ENCODE measurements around the gene SYT17. TPM values are rescaled to one million over a fixed set of nuclear protein-coding genes. Genes with fewer than 3 reads are reported as not detected.

The SYT17 gene
- polyA plus RNA-seq, 3 donors = 9.3 to 10.4 (median 10.0) TPM

GRCh38 chr16:19137201-19138128 is 30.6 kb upstream of the SYT17 start:
- no peak for DNase-seq (ENCODE audit: low read depth in 3 of 3, low spot score in 2 of 3)

- DNase-seq (ENCODE audit: low read depth in 3 of 3, low spot score in 2 of 3) = no peak
Measured at GRCh38 chr16:19138601-19139000, 29.4 kb upstream of the SYT17 start.

GRCh38 chr16:19139436-19140091 is 28.5 kb upstream of the SYT17 start:
- DNase-seq (ENCODE audit: low read depth in 3 of 3, low spot score in 2 of 3) = no peak

GRCh38 chr16:19140396-19140795 is 27.6 kb upstream of the SYT17 start:
- DNase-seq (ENCODE audit: low read depth in 3 of 3, low spot score in 2 of 3) = no peak

GRCh38 chr16:19142939-19143598 is 25.0 kb upstream of the SYT17 start:
- no peak for DNase-seq (ENCODE audit: low read depth in 3 of 3, low spot score in 2 of 3)

GRCh38 chr16:19143599-19143956 is 24.5 kb upstream of the SYT17 start:
- no peak for DNase-seq (ENCODE audit: low read depth in 3 of 3, low spot score in 2 of 3)

- DNase-seq (ENCODE audit: low read depth in 3 of 3, low spot score in 2 of 3) = no peak
Measured at GRCh38 chr16:19145010-19145409, 23.0 kb upstream of the SYT17 start.

GRCh38 chr16:19147126-19147525 is 20.9 kb upstream of the SYT17 start:
- DNase-seq (ENCODE audit: low read depth in 3 of 3, low spot score in 2 of 3) = no peak

GRCh38 chr16:19147627-19148026 is 20.4 kb upstream of the SYT17 start:
- DNase-seq (ENCODE audit: low read depth in 3 of 3, low spot score in 2 of 3) = no peak

GRCh38 chr16:19148189-19148588 is 19.9 kb upstream of the SYT17 start:
- DNase-seq (ENCODE audit: low read depth in 3 of 3, low spot score in 2 of 3) = no peak

GRCh38 chr16:19151310-19151709 is 16.7 kb upstream of the SYT17 start:
- no peak for DNase-seq (ENCODE audit: low read depth in 3 of 3, low spot score in 2 of 3)

- DNase-seq (ENCODE audit: low read depth in 3 of 3, low spot score in 2 of 3) = no peak
Measured at GRCh38 chr16:19152042-19152441, 16.0 kb upstream of the SYT17 start.

GRCh38 chr16:19153876-19154275 is 14.2 kb upstream of the SYT17 start:
- no peak for DNase-seq (ENCODE audit: low read depth in 3 of 3, low spot score in 2 of 3)

GRCh38 chr16:19162085-19162484 is 6.0 kb upstream of the SYT17 start:
- no peak for DNase-seq (ENCODE audit: low read depth in 3 of 3, low spot score in 2 of 3)

- DNase-seq (ENCODE audit: low read depth in 3 of 3, low spot score in 2 of 3) = no peak
Measured at GRCh38 chr16:19163215-19163614, 4.8 kb upstream of the SYT17 start.

GRCh38 chr16:19164285-19164684 is 3.8 kb upstream of the SYT17 start:
- no peak for DNase-seq (ENCODE audit: low read depth in 3 of 3, low spot score in 2 of 3)

GRCh38 chr16:19165101-19165500 is 2.9 kb upstream of the SYT17 start:
- DNase-seq (ENCODE audit: low read depth in 3 of 3, low spot score in 2 of 3) = no peak

GRCh38 chr16:19166500-19166899 is 1.5 kb upstream of the SYT17 start:
- no peak for DNase-seq (ENCODE audit: low read depth in 3 of 3, low spot score in 2 of 3)

GRCh38 chr16:19168371-19169081 is 486 bp downstream of the SYT17 start:
- DNase-seq (ENCODE audit: low read depth in 3 of 3, low spot score in 2 of 3) = no peak

- DNase-seq (ENCODE audit: low read depth in 3 of 3, low spot score in 2 of 3) = no peak
Measured at GRCh38 chr16:19169082-19169639, 1.1 kb downstream of the SYT17 start.

Measured in right renal cortex interstitium (tissue), 3 donors.